Motor neuron (in vitro differentiated cells): ENCODE data around the gene ATP8A2. TPM values are rescaled to one million over a fixed set of nuclear protein-coding genes. Genes with fewer than 3 reads are reported as not detected.
"Not testable (repeated sequence)": the region's sequence is repeated elsewhere in the genome, so short reads cannot be mapped to it uniquely, and the experiment has no call there.

Experiments used
- ATAC-seq, 8 experiments: fragments of 200-7000 bp; cut with Tn5 transposase; replicated peaks in 6 of 8; 2 replicates each; pipeline ENCODE4 v1.8.0; 2021; ENCODE audit warnings: mild to moderate bottlenecking in 8 of 8, moderate library complexity in 8 of 8
- H3K27ac ChIP-seq, 2 donors: fragments of 250-450 bp; sonication (Bioruptor Pico); 2 replicates each; pipeline ENCODE4 v1.9.0; 2021; ENCODE audit warnings: antibody characterized with exemption in 2 of 2, mild to moderate bottlenecking in 2 of 2, moderate library complexity in 1 of 2
- H3K4me1 ChIP-seq, 2 donors: fragments of 250-450 bp; sonication (Bioruptor Pico); replicated peaks in 1 of 2; 2 replicates each; pipeline ENCODE4 v1.6.1; 2021; ENCODE audit warnings: antibody characterized with exemption in 2 of 2, mild to moderate bottlenecking in 2 of 2, moderate library complexity in 1 of 2
- H3K4me3 ChIP-seq, 5 donors: fragments of 250-450 bp; sonication (Bioruptor Pico); 2 replicates each; pipeline ENCODE4 v1.9.0; 2021; ENCODE audit warnings: antibody characterized with exemption in 5 of 5, mild to moderate bottlenecking in 5 of 5, moderate library complexity in 4 of 5
- WGBS, 10 experiments: fragments of 450-650 bp; shearing (Covaris generic); methylation state at CpG; one replicate each; pipeline ENCODE4 v1.0.0; 2022; 5-methylcytosine and 5-hydroxymethylcytosine counted together
- in situ Hi-C, 9 experiments: fragments of 400-800 bp; cut with MboI; loops; one replicate each; pipeline ENCODE4 v1.15.0; 2021; ENCODE audit warnings: low sequenced_read_pairs in 9 of 9, low pct_unique_long_range_greater_than_20kb in 2 of 9; ENCODE audit not compliant: unreplicated experiment in 9 of 9
- total RNA-seq, 8 experiments: library from RNA; unstranded; fragments of 300-600 nt; gene quantifications; 2 replicates each; pipeline versions ENCODE4 v1.2.3 to v1.2.4, GENCODE V29; 2022

ATP8A2 gene
- total RNA-seq, 8 experiments from 2014 or later, result 0.10 to 13.8 (median 6.7) TPM

GRCh38 chr13:25529425-25529824 is 157.7 kb downstream of the ATP8A2 start:
- in situ Hi-C loops, result no loop called here
- Histone ChIP-seq H3K4me1 (no peaks in the 10 kb centered on the region), H3K4me3 (no peak overlapping the region), H3K27ac (no peak overlapping the region)
- 0 to 100% (median 81%) methylated on average over 1 to 3 of the region's 3 CpGs; no CpG with 5 or more reads in 1 of the 10 experiments for WGBS, 10 experiments
- no peak for ATAC-seq

- in situ Hi-C loops, result no loop called here
- no peak for ATAC-seq
- Histone ChIP-seq H3K27ac (no peak overlapping the region), H3K4me3 (no peak overlapping the region), H3K4me1 (no peaks in the 10 kb centered on the region)
- WGBS, 10 experiments, result 0 to 90% (median 40%) methylated on average over 1 to 3 of the region's 3 CpGs; no CpG with 5 or more reads in 3 of the 10 experiments
Measured at GRCh38 chr13:25538276-25538675, 166.5 kb downstream of the ATP8A2 start.

- 0 to 91% (median 56%) methylated on average over 1 to 4 of the region's 4 CpGs for WGBS, 10 experiments
- no peak for ATAC-seq
- in situ Hi-C loops, result no loop called here
- Histone ChIP-seq H3K4me3 (no peak overlapping the region), H3K27ac (no peak overlapping the region), H3K4me1 (no peaks in the 10 kb centered on the region)
Measured at GRCh38 chr13:25541434-25542123, 169.8 kb downstream of the ATP8A2 start.

- H3K4me3 ChIP-seq, H3K27ac ChIP-seq, H3K4me1 ChIP-seq, ATAC-seq, in situ Hi-C loops: not testable (repeated sequence)
- 0 to 97% (median 60%) methylated on average over 1 to 6 of the region's 9 CpGs; no CpG with 5 or more reads in 4 of the 10 experiments for WGBS, 10 experiments
Measured at GRCh38 chr13:25548991-25549390, 177.2 kb downstream of the ATP8A2 start.

GRCh38 chr13:25561812-25562211 is 190.0 kb downstream of the ATP8A2 start:
- in situ Hi-C loops, result loop anchor here in 2 of 9 experiments (25.0 kb wide), 1 partner anchor 500 kb away; the partner anchor contains the start of gene SHISA2 (in 2 of the 2)
- Histone ChIP-seq H3K27ac (no peak overlapping the region), H3K4me3 (no peak overlapping the region), H3K4me1 (no peaks in the 10 kb centered on the region)
- 0 to 91% (median 74%) methylated on average over 1 to 7 of the region's 7 CpGs; no CpG with 5 or more reads in 1 of the 10 experiments for WGBS, 10 experiments
- ATAC-seq, result no peak

GRCh38 chr13:25570185-25570584 is 198.4 kb downstream of the ATP8A2 start:
- no peak overlapping the region for H3K4me3 ChIP-seq
- ATAC-seq, result no peak
- in situ Hi-C loops, result loop anchor here (5.0 to 25.0 kb wide), 3 partner anchors 492 to 495 kb away; partner anchors contain the start of gene SHISA2 (in 2 of the 9)
- no peaks in the 10 kb centered on the region for H3K4me1 ChIP-seq
- 0 to 91% (median 48%) methylated on average over 1 to 9 of the region's 14 CpGs; no CpG with 5 or more reads in 2 of the 10 experiments for WGBS, 10 experiments
- no peak overlapping the region for H3K27ac ChIP-seq

GRCh38 chr13:25571237-25571636 is 199.5 kb downstream of the ATP8A2 start:
- peak in 1 of 8 experiments; percentile 37 for ATAC-seq
- WGBS, 10 experiments, result 33 to 100% (median 83%) methylated on average over 1 to 2 of the region's 2 CpGs; no CpG with 5 or more reads in 5 of the 10 experiments
- Histone ChIP-seq H3K4me3 (no peak overlapping the region), H3K4me1 (no peaks in the 10 kb centered on the region), H3K27ac (no peak overlapping the region)
- in situ Hi-C loops, result loop anchor here (5.0 to 25.0 kb wide), 3 partner anchors 491 to 494 kb away; partner anchors contain the start of gene SHISA2 (in 2 of the 9)

GRCh38 chr13:25572171-25572570 is 200.4 kb downstream of the ATP8A2 start:
- not testable (repeated sequence) for H3K4me1 ChIP-seq, H3K27ac ChIP-seq, ATAC-seq, H3K4me3 ChIP-seq
- WGBS, 10 experiments, result 45 to 79% (median 61%) methylated on average over 3 to 8 of the region's 8 CpGs; no CpG with 5 or more reads in 7 of the 10 experiments
- in situ Hi-C loops, result loop anchor here (5.0 to 25.0 kb wide), 3 partner anchors 490 to 493 kb away; partner anchors contain the start of gene SHISA2 (in 2 of the 9)

GRCh38 chr13:25574437-25575411 is 202.9 kb downstream of the ATP8A2 start:
- Histone ChIP-seq H3K4me1 (no peaks in the 10 kb centered on the region), H3K4me3 (no peak overlapping the region), H3K27ac (no peak overlapping the region)
- peak; percentile 95 to 99 (median 99) for ATAC-seq
- in situ Hi-C loops, result loop anchor here (5.0 to 25.0 kb wide), 4 partner anchors 238 to 490 kb away; partner anchors contain the start of gene SHISA2 (in 2 of the 9)
- WGBS, 10 experiments, result 6 to 45% (median 30%) methylated on average over 1 to 8 of the region's 8 CpGs

- ATAC-seq, result no peak
- Histone ChIP-seq H3K4me1 (no peaks in the 10 kb centered on the region), H3K27ac (no peak overlapping the region), H3K4me3 (no peak overlapping the region)
- in situ Hi-C loops, result loop anchor here in 6 of 9 experiments (10.0 to 25.0 kb wide), 2 partner anchors 237 to 489 kb away; no protein-coding TSS in a partner anchor
- 0 to 74% (median 46%) methylated on average over 1 to 5 of the region's 5 CpGs; no CpG with 5 or more reads in 3 of the 10 experiments for WGBS, 10 experiments
Measured at GRCh38 chr13:25575562-25575961, 203.8 kb downstream of the ATP8A2 start.

- H3K4me3 ChIP-seq, result no peak overlapping the region
- no peaks in the 10 kb centered on the region for H3K4me1 ChIP-seq
- in situ Hi-C loops, result loop anchor here in 6 of 9 experiments (10.0 to 25.0 kb wide), 2 partner anchors 234 to 486 kb away; no protein-coding TSS in a partner anchor
- 0 to 100% (median 45%) methylated on average over 1 to 2 of the region's 2 CpGs; no CpG with 5 or more reads in 1 of the 10 experiments for WGBS, 10 experiments
- no peak for ATAC-seq
- H3K27ac ChIP-seq, result no peak overlapping the region
Measured at GRCh38 chr13:25578526-25578925, 206.8 kb downstream of the ATP8A2 start.

GRCh38 chr13:25579221-25579620 is 207.4 kb downstream of the ATP8A2 start:
- Histone ChIP-seq H3K4me3 (no peak overlapping the region), H3K4me1 (no peaks in the 10 kb centered on the region), H3K27ac (no peak overlapping the region)
- ATAC-seq, result peak in 2 of 8 experiments; percentile 39 to 62
- in situ Hi-C loops, result loop anchor here in 6 of 9 experiments (10.0 to 25.0 kb wide), 2 partner anchors 233 to 486 kb away; no protein-coding TSS in a partner anchor
- 13 to 100% (median 71%) methylated on average over 1 to 7 of the region's 8 CpGs; no CpG with 5 or more reads in 3 of the 10 experiments for WGBS, 10 experiments
